ENCODE results near the gene KLHL29. TPM values are rescaled to one million over a fixed set of nuclear protein-coding genes. Genes with fewer than 3 reads are reported as not detected.

The KLHL29 gene
- total RNA-seq, 1 donor from 2014 or later = 16.3 TPM

DNA sequence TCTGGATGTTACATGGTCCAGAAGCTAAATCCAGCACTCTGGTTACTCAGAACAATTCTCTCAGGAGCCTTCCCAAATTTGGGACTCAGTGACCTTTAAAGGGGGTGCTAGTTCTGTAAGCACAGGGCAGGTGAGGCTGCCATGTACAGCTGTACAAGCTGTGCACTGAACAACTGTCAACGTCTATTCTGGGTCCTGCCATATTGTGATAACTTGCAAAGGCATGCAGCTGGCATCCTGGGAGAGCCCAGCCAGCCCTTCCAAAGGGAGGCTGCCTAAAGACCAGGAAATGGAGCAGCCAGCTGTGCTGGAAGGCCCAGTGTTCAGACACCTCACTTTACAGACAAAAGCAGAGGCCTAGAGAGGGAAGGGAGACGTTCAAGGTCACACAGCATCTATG lies 204.8 kb downstream of the KLHL29 start:
- Histone ChIP-seq H3K4me1 (peaks cover 3 to 4% of the 10 kb centered on the region in 2 donors), H3K27ac (no peak overlapping the region), H3K4me3 (no peak overlapping the region), H3K36me3 (no peaks in the 10 kb centered on the region), H3K9me3 (no peaks in the 10 kb centered on the region), H3K27me3 (no peaks in the 10 kb centered on the region)
- TF ChIP-seq, protein P1, sequence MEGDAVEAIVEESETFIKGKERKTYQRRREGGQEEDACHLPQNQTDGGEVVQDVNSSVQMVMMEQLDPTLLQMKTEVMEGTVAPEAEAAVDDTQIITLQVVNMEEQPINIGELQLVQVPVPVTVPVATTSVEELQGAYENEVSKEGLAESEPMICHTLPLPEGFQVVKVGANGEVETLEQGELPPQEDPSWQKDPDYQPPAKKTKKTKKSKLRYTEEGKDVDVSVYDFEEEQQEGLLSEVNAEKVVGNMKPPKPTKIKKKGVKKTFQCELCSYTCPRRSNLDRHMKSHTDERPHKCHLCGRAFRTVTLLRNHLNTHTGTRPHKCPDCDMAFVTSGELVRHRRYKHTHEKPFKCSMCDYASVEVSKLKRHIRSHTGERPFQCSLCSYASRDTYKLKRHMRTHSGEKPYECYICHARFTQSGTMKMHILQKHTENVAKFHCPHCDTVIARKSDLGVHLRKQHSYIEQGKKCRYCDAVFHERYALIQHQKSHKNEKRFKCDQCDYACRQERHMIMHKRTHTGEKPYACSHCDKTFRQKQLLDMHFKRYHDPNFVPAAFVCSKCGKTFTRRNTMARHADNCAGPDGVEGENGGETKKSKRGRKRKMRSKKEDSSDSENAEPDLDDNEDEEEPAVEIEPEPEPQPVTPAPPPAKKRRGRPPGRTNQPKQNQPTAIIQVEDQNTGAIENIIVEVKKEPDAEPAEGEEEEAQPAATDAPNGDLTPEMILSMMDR (IDR thresholded peaks at IDR 0.05) = no peak
- intact Hi-C loops (cut with DNase I) = no loop called here
- peak in 1 of 2 donors; percentile 65 for DNase-seq (ENCODE audit: low spot score in 2 of 2)

DNA sequence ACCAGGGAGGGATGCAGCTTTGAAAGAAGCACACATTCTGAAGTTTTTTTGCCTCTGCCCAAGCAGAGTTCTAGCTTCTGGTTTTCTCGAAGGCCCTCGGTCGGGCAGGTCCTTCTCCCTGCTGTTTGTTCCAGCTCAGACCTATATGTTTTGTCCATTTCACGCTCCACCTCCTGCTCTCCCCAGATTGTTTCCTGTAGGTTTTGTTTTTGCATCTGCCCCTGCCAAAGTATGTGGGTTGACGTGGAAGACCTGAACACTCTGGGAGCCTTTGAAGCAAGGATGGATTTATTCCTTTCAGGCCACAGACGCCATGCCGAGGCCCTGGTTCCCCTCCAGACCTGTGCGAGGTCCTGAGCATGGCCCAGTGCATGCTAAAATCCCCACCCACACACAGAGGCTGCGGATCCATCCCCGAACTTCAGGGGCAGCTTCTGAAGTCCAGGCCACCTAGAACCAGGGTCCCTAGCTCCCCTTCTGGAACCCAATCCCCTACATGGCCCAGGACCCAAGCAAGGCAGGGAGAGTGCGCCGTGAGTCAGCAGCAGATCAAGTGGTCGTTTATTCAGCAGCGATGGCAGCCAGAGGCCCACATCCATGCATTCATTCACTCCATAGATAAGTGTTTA lies 205.4 kb downstream of the KLHL29 start:
- Histone ChIP-seq H3K27ac (no peak overlapping the region), H3K4me3 (no peak overlapping the region), H3K4me1 (peaks cover 0 to 6% of the 10 kb centered on the region in 2 donors), H3K9me3 (no peaks in the 10 kb centered on the region), H3K27me3 (no peaks in the 10 kb centered on the region), H3K36me3 (no peaks in the 10 kb centered on the region)
- TF ChIP-seq, protein P1 (IDR thresholded peaks at IDR 0.05) = no peak
- DNase-seq (ENCODE audit: low spot score in 2 of 2) = peak in 1 of 2 donors; percentile 24
- intact Hi-C loops (cut with DNase I) = no loop called here

DNA sequence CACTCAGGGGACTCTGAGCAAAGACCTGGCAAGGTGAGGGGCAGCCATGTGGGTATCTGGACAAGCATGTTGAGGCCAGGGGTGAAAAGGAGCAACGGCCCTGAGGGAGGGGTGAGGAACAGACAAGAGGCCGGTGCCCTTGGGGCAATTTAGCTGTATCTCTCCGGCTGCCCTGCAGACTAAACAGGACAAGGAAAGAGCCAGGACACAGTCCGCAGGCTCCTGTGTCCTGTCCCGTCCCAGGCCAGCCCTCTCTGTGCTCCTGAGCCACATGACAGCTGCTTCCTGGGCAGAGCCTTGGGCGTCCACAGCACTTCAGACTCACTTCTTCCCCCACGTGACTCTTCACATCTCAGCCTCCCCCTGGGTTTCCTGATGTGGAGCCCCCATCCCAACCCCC lies 206.1 kb downstream of the KLHL29 start:
- Histone ChIP-seq H3K4me3 (no peak overlapping the region), H3K27me3 (no peaks in the 10 kb centered on the region), H3K4me1 (peaks cover 0 to 11% of the 10 kb centered on the region in 2 donors), H3K36me3 (no peaks in the 10 kb centered on the region), H3K27ac (no peak overlapping the region), H3K9me3 (no peaks in the 10 kb centered on the region)
- peak in 1 of 2 donors; percentile 58 for DNase-seq (ENCODE audit: low spot score in 2 of 2)
- TF ChIP-seq, protein P1 (IDR thresholded peaks at IDR 0.05) = no peak
- intact Hi-C loops (cut with DNase I) = no loop called here

DNA sequence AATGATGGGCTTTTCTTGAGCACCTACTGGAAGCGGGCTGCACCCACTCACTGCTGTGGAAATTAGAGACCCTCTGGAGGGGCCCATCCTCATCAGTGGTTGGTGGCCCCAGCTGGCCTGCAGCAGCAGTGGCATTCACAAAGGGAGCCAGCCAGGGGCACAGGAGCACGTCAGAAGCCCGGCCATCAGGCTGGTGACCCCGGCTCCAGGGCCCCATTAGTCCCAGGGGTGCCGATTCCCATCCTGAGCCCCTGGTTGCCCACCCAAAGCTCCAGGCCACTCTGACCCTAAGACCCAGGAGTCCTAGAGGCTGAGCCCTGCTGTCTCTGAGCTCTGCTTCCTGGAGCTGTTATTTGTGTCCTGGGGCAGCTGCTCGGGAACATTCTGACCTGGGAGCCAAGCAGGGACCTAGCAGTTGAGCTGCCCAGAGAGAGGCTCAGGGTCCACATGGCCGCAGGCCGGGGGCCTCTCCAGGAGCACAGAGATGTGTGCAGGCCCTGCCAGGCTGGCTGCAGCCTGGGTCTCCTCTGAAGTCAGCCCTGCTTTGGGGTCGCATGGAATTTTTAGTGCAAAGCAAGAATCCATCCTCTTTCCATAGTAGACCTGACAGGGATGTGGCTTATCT lies 207.2 kb downstream of the KLHL29 start:
- TF ChIP-seq, protein P1 (IDR thresholded peaks at IDR 0.05) = no peak
- peak in 1 of 2 donors; percentile 60 for DNase-seq (ENCODE audit: low spot score in 2 of 2)
- H3K4me1 ChIP-seq = peaks cover 0 to 11% of the 10 kb centered on the region in 2 donors
- no peaks in the 10 kb centered on the region for H3K9me3 ChIP-seq
- H3K27me3 ChIP-seq = no peaks in the 10 kb centered on the region
- intact Hi-C loops (cut with DNase I) = no loop called here
- no peaks in the 10 kb centered on the region for H3K36me3 ChIP-seq
- H3K27ac ChIP-seq = no peak overlapping the region
- no peak overlapping the region for H3K4me3 ChIP-seq

DNA sequence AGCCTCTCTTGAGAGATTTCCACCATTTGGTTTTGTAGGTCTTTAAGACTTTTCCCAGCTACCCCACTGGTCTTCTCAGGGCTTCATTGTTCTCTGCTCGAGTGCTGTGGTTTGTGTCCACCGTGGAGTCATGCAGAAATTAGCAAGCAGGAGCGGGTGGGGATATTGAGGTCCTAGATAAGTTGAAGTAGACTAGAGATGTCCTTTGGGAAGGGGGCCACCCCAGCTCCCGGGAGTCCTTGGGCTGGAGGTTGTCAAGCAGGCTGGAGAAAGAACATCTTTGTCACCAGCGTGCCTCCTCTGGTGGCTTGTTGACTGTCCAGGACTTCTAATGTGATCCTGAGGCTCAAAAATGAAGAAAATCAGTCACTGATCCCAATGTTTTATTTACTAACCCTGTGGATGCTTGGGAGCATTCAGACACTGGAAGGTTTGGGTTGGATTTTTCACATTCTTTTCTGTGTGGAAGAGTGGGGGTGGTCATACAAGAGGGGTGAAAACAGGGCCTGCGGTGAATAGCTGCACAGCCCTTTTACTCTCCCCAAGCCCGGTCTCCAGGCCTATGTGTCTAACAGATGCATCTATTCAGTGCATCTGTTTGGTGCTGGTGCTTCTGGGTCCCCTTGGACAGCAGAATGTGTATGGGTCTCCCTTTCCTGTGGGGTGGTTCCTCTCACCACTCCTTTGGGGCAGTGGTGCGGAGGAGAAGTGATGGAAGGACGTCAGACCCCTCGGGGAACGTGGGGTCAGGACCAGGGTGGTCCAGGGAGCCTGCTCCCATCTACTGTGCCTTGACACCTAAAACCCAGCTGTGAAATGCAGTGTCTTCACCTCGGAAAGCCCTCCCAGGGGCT lies 208.1 kb downstream of the KLHL29 start:
- Histone ChIP-seq H3K9me3 (no peaks in the 10 kb centered on the region), H3K36me3 (no peaks in the 10 kb centered on the region), H3K27ac (no peak overlapping the region), H3K4me1 (peaks cover 0 to 11% of the 10 kb centered on the region in 2 donors), H3K4me3 (no peak overlapping the region), H3K27me3 (no peaks in the 10 kb centered on the region)
- intact Hi-C loops (cut with DNase I) = no loop called here
- TF ChIP-seq, protein P1 (IDR thresholded peaks at IDR 0.05) = no peak
- DNase-seq (ENCODE audit: low spot score in 2 of 2) = peak in 1 of 2 donors; percentile 46
